ENCODE measurements around the gene EEF1AKMT4. TPM values are rescaled to one million over a fixed set of nuclear protein-coding genes. Genes with fewer than 3 reads are reported as not detected.
A peak's percentile ranks its signal among the peaks of the same experiment; 100 is the strongest.

The EEF1AKMT4 gene
- total RNA-seq, 2 donors from 2014 or later = 3.0 to 3.4 TPM

DNA sequence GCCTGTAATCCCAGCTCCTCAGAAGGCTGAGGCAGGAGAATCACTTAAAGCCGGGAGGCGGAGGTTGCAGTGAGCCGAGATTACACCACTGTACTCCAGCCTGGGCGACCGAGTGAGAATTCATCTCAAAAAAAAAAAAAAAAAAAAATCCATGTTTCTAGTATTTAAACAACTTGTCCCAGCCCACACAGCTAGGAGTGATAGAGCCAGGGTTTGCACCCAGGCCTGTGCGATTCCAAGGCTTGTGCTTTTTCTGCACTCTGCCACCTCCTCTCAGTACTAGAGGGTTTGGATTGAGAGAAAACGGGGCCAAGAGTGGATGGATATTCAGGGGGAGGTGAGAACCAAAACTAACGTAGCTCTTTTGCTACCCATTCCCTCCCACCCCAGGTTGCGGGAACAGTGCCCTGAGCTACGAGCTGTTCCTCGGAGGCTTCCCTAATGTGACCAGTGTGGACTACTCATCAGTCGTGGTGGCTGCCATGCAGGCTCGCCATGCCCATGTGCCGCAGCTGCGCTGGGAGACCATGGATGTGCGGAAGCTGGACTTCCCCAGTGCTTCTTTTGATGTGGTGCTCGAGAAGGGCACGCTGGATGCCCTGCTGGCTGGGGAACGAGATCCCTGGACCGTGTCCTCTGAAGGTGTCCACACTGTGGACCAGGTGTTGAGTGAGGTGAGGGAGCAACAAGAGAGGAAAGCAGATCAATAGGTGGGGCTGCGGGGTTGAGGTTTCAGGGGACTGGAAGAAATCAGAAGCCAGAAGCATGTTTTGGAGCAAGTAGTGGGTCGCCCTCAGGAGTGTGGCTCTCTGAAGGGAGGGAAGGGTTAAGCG, 7.8 kb downstream of the EEF1AKMT4 start:
- WGBS, 2 donors = 88 to 92% methylated on average over 22 to 23 of the region's 23 CpGs
- H3K27me3 ChIP-seq = no peaks in the 10 kb centered on the region
- TF ChIP-seq POLR2A (IDR thresholded peaks at IDR 0.05) (no peak), CTCF (IDR thresholded peaks at IDR 0.05) (no peak)
- H3K27ac ChIP-seq = no peak overlapping the region
- no peak overlapping the region for H3K4me3 ChIP-seq
- no peaks in the 10 kb centered on the region for H3K36me3 ChIP-seq (replicated peaks in 1 of 2; ENCODE audit: insufficient read depth in 1 of 2, low read depth in 2 of 2)
- ATAC-seq = no peak
- H3K4me1 ChIP-seq = peaks cover 22% of the 10 kb centered on the region
- intact Hi-C loops (cut with DNase I) = no loop called here
- no peak for DNase-seq
- H3K9me3 ChIP-seq = no peaks in the 10 kb centered on the region

- no peak overlapping the region for H3K4me3 ChIP-seq
- H3K27ac ChIP-seq = no peak overlapping the region
- WGBS, 2 donors = 81 to 83% methylated on average over 3 to 5 of the region's 5 CpGs
- ATAC-seq = no peak
- H3K4me1 ChIP-seq = peaks cover 30% of the 10 kb centered on the region
- TF ChIP-seq CTCF (IDR thresholded peaks at IDR 0.05) (no peak), POLR2A (IDR thresholded peaks at IDR 0.05) (no peak)
- intact Hi-C loops (cut with DNase I) = no loop called here
- no peak for DNase-seq
- H3K27me3 ChIP-seq = no peaks in the 10 kb centered on the region
- no peaks in the 10 kb centered on the region for H3K9me3 ChIP-seq
- no peaks in the 10 kb centered on the region for H3K36me3 ChIP-seq (replicated peaks in 1 of 2; ENCODE audit: insufficient read depth in 1 of 2, low read depth in 2 of 2)
Observed at GRCh38 chr3:184258926-184259325, 9.5 kb downstream of the EEF1AKMT4 start.

- Histone ChIP-seq H3K36me3 (replicated peaks in 1 of 2; ENCODE audit: insufficient read depth in 1 of 2, low read depth in 2 of 2) (no peaks in the 10 kb centered on the region), H3K4me1 (peaks cover 30% of the 10 kb centered on the region), H3K4me3 (no peak overlapping the region), H3K27ac (no peak overlapping the region), H3K9me3 (no peaks in the 10 kb centered on the region), H3K27me3 (no peaks in the 10 kb centered on the region)
- intact Hi-C loops (cut with DNase I) = no loop called here
- TF ChIP-seq CTCF (IDR thresholded peaks at IDR 0.05) = no peak
- TF ChIP-seq POLR2A (IDR thresholded peaks at IDR 0.05) = no peak
- WGBS, 2 donors = 17 to 60% methylated on average over 5 to 24 of the region's 28 CpGs
- no peak for ATAC-seq
- DNase-seq = no peak
Observed at GRCh38 chr3:184259396-184259877, 10.0 kb downstream of the EEF1AKMT4 start.

DNA sequence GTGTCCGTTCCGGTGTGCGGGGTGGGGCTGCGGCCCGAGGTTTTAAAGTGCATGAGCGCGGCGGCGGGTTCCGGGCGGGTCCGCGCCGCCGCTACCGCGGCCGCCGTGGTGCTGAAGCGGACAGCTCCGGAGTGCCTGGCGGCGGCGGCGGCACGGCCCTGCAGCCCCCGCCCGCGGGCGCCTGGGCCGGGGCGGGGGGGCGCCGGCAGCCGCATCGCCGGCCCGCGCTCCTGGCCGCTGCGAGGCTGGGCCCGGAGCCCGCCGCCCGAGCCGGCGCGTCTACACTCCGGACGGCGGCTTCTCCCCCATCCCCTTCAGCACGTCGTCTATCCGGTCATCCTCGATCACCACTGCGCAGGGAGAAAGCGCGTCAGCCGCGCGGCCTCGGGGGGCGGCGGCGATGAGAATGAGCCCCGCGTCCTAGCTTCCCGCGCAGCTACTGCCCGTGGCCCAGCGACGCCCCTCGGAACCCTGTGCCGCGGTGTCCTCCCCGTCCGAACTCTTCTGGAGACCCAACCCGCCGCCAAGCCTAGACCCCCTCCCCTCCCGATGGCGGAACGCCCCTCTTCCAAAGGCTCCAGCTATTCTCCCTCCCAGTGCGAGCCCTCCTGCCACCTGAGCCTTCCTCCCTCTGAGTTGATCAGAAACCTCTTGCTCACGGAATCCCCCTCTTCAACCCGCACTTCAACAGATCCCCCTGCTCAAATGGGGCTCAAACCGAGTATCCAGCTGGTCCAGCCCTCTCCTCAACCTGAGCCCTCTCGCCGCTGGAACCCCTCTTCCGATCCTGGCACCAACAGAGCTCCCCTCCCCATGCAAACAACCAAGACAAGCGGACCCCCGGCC, 10.6 kb downstream of the EEF1AKMT4 start:
- Histone ChIP-seq H3K27ac (peak overlapping the region in 3 of 4 donors; percentile 74 to 88 (median 86)), H3K9me3 (no peaks in the 10 kb centered on the region), H3K4me3 (peak overlapping the region; percentile 21 to 34), H3K36me3 (replicated peaks in 1 of 2; ENCODE audit: insufficient read depth in 1 of 2, low read depth in 2 of 2) (no peaks in the 10 kb centered on the region), H3K4me1 (peaks cover 30% of the 10 kb centered on the region), H3K27me3 (no peaks in the 10 kb centered on the region)
- TF ChIP-seq CTCF (IDR thresholded peaks at IDR 0.05) (no peak), POLR2A (IDR thresholded peaks at IDR 0.05) (peak in 1 of 3 donors; percentile 35)
- WGBS, 2 donors = 1 to 5% methylated on average over 15 to 56 of the region's 91 CpGs
- intact Hi-C loops (cut with DNase I) = no loop called here
- DNase-seq (peak; percentile 51 to 70 (median 60)), ATAC-seq (peak; percentile 36)

All from body of pancreas (tissue), 4 donors.